PC-3 (cell line): ENCODE data around the gene NOP53.

ENCODE experiments used
- EZH2 ChIP-seq: fragments of 300-600 bp; sonication (generic); IDR thresholded peaks from one replicate; pipeline ENCODE4 v1.6.1; 2017; ENCODE audit warnings: antibody characterized with exemption, mild to moderate bottlenecking, low read length; ENCODE audit not compliant: unreplicated experiment
- EZH2phosphoT487 ChIP-seq: fragments of 300-600 bp; sonication (generic); IDR thresholded peaks from 2 replicates; pipeline ENCODE4 v1.6.1; 2018; ENCODE audit warnings: mild to moderate bottlenecking, antibody characterized with exemption, low read length, borderline replicate concordance
- TF ChIP-seq, protein P1 (sequence below): fragments of 300-600 bp; sonication (generic); conservative IDR thresholded peaks from 2 replicates; pipeline ENCODE4 v1.5.1; 2017; ENCODE audit warnings: antibody characterized with exemption, low read depth, mild to moderate bottlenecking, low read length

DNA sequence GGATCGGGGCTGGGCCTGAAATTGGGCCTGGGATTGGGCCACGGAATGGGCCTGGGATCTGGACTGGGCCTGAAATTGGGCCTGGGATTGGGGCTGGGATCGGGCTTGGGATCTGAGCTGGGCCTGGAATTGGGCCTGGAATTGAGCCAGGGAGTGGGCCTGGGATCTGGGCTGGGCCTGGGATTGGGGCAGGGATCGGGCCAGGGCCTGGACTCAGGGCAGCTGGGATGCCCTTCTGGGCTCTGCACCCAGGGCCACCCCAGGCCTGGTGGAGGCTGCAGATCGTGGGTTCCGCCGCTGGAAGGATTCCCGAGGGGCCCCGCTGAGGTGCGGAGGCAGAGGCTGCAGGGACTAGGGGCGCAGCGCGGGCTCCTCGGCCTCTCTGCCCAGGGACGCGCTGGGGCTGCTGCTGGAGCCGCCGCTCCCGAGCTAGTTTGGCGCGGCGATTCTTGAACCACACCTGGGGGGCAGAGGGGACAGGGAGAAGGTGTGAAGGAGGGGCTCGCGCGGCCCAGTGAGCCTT is 57.2 kb downstream of the NOP53 start:
- TF ChIP-seq, protein P1, sequence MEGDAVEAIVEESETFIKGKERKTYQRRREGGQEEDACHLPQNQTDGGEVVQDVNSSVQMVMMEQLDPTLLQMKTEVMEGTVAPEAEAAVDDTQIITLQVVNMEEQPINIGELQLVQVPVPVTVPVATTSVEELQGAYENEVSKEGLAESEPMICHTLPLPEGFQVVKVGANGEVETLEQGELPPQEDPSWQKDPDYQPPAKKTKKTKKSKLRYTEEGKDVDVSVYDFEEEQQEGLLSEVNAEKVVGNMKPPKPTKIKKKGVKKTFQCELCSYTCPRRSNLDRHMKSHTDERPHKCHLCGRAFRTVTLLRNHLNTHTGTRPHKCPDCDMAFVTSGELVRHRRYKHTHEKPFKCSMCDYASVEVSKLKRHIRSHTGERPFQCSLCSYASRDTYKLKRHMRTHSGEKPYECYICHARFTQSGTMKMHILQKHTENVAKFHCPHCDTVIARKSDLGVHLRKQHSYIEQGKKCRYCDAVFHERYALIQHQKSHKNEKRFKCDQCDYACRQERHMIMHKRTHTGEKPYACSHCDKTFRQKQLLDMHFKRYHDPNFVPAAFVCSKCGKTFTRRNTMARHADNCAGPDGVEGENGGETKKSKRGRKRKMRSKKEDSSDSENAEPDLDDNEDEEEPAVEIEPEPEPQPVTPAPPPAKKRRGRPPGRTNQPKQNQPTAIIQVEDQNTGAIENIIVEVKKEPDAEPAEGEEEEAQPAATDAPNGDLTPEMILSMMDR = no peak
- TF ChIP-seq EZH2 (no peak), EZH2phosphoT487 (no peak)
